Activated B cell treated with CpG ODN at 0.5 μM for 24 hours (primary cell): ENCODE data around the gene TELO2. TPM values are rescaled to one million over a fixed set of nuclear protein-coding genes. Genes with fewer than 3 reads are reported as not detected.

Experiments
- ATAC-seq: fragments of 200-7000 bp; cut with Tn5 transposase; one replicate; pipeline ENCODE4 v1.10.0; 2021; ENCODE audit warnings: low read depth, mild to moderate bottlenecking, moderate library complexity
- CTCF ChIA-PET: fragments of 350-600 bp; sonication (Branson Sonifier 250); formaldehyde crosslinking; loops from one replicate; lab custom pipeline; 2021; ENCODE audit warnings: antibody characterized with exemption; lab: Charles Lee
- POLR2A ChIA-PET: fragments of 350-600 bp; sonication (Branson Sonifier 250); formaldehyde crosslinking; loops from one replicate; lab custom pipeline; 2021; ENCODE audit warnings: antibody characterized with exemption; lab: Charles Lee
- DNase-seq: peaks from one replicate; pipeline ENCODE4 v3.0.0; 2022
- H3K27ac Mint-ChIP-seq: one replicate; pipeline ENCODE4 v1.8.0; 2020; ENCODE audit warnings: mixed read lengths
- H3K27me3 Mint-ChIP-seq: one replicate; pipeline ENCODE4 v1.8.0; 2021; ENCODE audit warnings: mixed read lengths
- H3K36me3 Mint-ChIP-seq: one replicate; pipeline ENCODE4 v1.8.0; 2021; ENCODE audit warnings: low read depth, mixed read lengths
- H3K4me1 Mint-ChIP-seq: one replicate; pipeline ENCODE4 v1.8.0; 2021; ENCODE audit warnings: mixed read lengths
- H3K4me3 Mint-ChIP-seq: one replicate; pipeline ENCODE4 v1.8.0; 2020; ENCODE audit warnings: mild to moderate bottlenecking, mixed read lengths
- H3K9me3 Mint-ChIP-seq: one replicate; pipeline ENCODE4 v1.8.0; 2020; ENCODE audit warnings: mixed read lengths
- intact Hi-C: fragments of 100-400 bp; cut with micrococcal nuclease; formaldehyde crosslinking; loops from one replicate; pipeline ENCODE4 v1.15.1; 2024
- total RNA-seq: library from RNA; stranded (reverse); gene quantifications from 2 replicates; pipeline ENCODE4 v1.2.3, GENCODE V29; 2022
- TF ChIP-seq, protein P1 (sequence below): fragments of 200-600 bp; IDR thresholded peaks from one replicate; pipeline ENCODE4 v1.8.0; 2022; ENCODE audit warnings: antibody characterized with exemption, mild to moderate bottlenecking

TELO2 gene
- total RNA-seq = 72.9 and 78.8 TPM in 2 replicates

DNA sequence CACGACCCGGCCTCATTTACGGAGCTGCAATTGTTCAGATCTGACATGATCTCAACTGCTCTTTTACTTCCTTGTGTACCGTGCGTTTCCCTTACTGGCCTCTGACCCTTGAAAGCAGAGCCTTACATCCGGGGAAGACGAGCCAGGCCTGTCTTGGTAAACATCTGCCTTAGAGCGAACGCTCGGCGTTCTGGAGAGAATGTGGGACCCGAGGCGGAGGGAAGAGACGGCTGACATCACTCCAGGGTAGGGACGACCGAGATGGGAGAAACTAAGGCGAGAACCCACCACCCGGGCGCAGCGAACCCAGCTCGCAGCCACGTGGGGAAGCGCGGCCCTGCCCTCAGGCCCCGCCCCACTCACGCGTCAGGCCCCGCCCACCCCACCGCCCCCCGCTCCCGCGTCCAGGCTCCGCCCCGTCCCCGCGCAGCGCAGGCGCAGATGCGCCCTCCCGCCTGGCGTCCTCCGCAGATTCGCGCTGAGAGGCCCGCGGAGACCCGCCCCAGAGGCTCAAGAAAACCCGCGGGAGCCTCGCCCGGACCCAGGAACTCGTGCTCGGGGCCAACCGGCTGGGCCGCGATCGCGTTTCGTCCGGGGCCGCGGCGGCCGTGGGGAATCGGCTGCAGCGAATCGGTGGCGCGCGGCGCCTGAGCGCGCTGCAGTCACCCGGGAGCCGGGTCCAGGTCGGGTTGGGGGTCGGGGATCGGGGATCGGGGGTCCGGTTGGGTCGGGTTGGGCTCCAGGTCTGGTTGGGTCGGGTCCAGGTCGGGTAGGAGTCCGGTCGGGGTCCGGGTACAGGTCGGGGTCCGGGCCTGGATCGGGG is at the start of gene TELO2:
Gene TELO2, plus strand, starts transcription at position 438 of the 823 bp plus-strand sequence. CDS start 922 bp downstream, outside the sequence.
- intact Hi-C loops = loop anchor here (1.0 kb wide), 4 partner anchors 13 to 73 kb away; partner anchors contain the start of genes CLCN7 and UQCC4
- Mint-ChIP-seq H3K27me3 (no peaks in the 10 kb centered on the region), H3K4me1 (peaks cover 18% of the 10 kb centered on the region), H3K9me3 (no peaks in the 10 kb centered on the region), H3K36me3 (peaks cover 26% of the 10 kb centered on the region), H3K4me3 (peak within 1 kb of the TSS; percentile 97), H3K27ac (peak within 1 kb of the TSS; percentile 100)
- ChIA-PET POLR2A (interaction anchor here (0.6 to 3.6 kb wide), 21 partner anchors 10 to 662 kb away, joined by 3 to 52 read pairs (median 6); partner anchors contain the start of genes CCDC154, RPS2, UNKL and UQCC4), CTCF (interaction anchor here (1.2 kb wide), 1 partner anchor 128 kb away, joined by 4 read pairs; no protein-coding TSS in a partner anchor)
- TF ChIP-seq, protein P1, sequence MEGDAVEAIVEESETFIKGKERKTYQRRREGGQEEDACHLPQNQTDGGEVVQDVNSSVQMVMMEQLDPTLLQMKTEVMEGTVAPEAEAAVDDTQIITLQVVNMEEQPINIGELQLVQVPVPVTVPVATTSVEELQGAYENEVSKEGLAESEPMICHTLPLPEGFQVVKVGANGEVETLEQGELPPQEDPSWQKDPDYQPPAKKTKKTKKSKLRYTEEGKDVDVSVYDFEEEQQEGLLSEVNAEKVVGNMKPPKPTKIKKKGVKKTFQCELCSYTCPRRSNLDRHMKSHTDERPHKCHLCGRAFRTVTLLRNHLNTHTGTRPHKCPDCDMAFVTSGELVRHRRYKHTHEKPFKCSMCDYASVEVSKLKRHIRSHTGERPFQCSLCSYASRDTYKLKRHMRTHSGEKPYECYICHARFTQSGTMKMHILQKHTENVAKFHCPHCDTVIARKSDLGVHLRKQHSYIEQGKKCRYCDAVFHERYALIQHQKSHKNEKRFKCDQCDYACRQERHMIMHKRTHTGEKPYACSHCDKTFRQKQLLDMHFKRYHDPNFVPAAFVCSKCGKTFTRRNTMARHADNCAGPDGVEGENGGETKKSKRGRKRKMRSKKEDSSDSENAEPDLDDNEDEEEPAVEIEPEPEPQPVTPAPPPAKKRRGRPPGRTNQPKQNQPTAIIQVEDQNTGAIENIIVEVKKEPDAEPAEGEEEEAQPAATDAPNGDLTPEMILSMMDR = no peak
- peak; percentile 92 for ATAC-seq
- peak; percentile 86 for DNase-seq

DNA sequence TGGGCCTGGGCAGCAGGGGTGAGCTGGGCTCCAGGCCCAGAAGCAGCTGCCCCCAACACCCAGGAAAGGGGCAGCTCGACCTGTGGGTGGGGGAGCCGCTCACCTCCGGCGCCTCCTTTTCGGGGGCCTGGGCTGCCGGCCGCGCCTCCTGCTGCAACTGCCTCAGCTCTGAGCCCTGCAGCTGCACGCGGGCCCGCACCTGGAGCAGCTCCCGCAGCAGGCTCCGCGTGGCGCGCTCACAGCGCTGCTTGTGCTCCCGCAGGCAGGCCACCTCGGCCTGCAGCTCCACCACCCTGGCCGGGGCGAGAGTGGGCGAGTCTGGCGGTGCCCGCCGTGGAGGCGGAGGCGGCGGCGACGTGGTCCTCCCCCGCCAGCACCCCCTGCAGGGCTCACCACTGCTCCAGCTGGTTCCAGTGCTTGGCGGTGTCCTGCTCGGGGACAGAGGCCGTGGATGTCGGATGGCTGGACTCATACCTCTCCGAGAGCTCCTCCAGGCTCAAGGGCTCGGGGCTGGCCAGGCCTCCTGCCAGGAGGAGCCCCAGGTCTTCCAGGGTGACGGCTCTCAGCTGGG is 49.7 kb upstream of the TELO2 start:
- ChIA-PET POLR2A (interaction anchor here (0.6 to 4.0 kb wide), 4 partner anchors 15 to 130 kb away, joined by 4 to 30 read pairs (median 13); partner anchors contain the start of genes TELO2 and UQCC4), CTCF (interaction anchor here (0.7 to 1.4 kb wide), 2 partner anchors 10 to 16 kb away, joined by 3 read pairs; no protein-coding TSS in a partner anchor)
- Mint-ChIP-seq H3K27ac (no peak overlapping the region), H3K4me1 (peaks cover 7% of the 10 kb centered on the region), H3K4me3 (no peak overlapping the region), H3K36me3 (peaks cover 15% of the 10 kb centered on the region), H3K27me3 (no peaks in the 10 kb centered on the region), H3K9me3 (no peaks in the 10 kb centered on the region)
- DNase-seq (no peak), ATAC-seq (no peak)
- TF ChIP-seq, protein P1 = no peak
- intact Hi-C loops = no loop called here

DNA sequence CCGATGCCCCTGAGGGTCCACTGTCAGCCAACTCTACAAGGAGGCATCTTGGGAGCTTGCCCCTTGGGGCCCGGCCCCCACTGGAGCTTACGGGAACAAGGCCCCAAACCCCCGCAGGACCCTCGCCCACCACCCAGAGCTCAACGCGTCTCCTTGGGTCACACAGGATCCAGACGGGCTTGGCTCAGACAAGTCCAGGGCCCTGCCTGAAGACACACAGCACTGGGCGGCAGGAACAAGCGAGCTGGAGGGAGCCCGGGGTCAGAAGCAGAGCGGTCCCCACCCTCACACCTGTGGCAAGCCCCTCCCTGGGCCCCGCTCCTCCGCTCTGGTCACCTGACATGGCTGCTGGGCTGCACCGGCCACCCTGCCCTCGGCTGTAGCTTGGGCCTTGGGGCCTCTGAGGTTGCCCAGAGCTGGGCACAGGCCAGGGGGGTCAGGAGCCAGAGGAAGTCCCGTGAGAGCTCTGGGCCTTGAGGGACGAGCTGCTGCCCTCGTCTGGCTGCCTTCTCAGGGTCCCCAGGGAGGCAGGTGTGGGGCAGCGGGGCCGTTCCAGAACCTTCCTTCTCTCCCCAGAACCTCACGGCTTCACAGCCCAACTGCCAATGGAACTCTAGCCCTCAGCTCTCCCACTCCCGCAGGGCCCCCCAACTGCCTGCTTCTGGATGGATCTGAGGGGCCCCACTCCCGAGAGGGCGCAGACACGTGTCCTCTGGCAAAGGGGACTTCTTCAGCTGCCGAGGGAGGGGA is 49.0 kb upstream of the TELO2 start, which contains the start of gene CCDC154:
Gene CCDC154, minus strand, starts transcription at position 577 of the 750 bp plus-strand sequence. Its CDS starts 234 bp downstream, at position 343.
- peak within 1 kb of the TSS; percentile 19 for H3K4me3 Mint-ChIP-seq

DNA sequence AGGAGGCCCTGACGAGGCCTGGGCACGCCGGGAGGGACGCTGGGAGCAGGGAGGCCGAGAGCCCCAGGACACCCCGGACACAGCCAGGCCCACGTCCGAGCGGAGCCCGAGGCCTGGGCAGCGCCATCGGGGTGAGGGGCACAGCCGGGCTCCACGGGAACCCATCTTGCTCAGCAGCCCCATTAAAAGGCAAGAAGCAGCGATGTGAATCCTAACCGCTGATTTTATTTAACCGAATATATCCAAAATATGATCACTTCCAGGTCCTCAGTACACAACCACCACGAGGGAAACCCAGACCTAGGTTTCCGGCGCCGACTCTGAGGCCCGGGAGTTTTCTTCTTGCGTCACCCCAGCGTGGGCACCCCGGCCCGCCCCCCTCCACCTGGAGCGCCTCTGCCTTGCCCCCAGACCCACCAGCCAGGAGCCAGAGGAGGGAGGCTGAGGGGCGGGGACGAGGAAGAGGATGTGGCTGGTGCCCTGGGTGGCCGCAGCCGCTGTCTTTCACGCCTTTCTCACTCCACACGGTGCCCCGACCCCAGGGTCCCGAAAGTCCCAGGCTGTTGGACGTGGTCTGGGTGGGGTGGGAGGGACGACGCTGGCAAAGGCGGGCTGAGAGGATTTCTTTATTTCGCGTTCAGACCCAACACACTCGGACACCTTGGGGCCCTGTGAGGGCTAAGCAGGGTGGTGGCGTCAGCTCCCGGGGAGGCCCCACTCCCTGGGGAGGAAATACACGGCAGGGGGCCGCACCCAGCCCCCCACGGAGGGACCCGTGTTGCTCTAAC is 48.2 kb upstream of the TELO2 start:
- no peak for DNase-seq
- intact Hi-C loops = loop anchor here (1.0 kb wide), 1 partner anchor 13 kb away; no protein-coding TSS in a partner anchor
- H3K36me3 Mint-ChIP-seq = peaks cover 27% of the 10 kb centered on the region
- ATAC-seq = peak; percentile 63
- H3K4me1 Mint-ChIP-seq = peaks cover 7% of the 10 kb centered on the region
- H3K4me3 Mint-ChIP-seq = peak overlapping the region; percentile 19
- TF ChIP-seq, protein P1 = no peak
- ChIA-PET CTCF (no interaction called here), POLR2A (interaction anchor here (1.2 to 3.8 kb wide), 5 partner anchors 12 to 66 kb away, joined by 3 to 30 read pairs (median 11); partner anchors contain the start of genes TELO2 and UQCC4)
- H3K27me3 Mint-ChIP-seq = no peaks in the 10 kb centered on the region
- H3K9me3 Mint-ChIP-seq = no peaks in the 10 kb centered on the region
- H3K27ac Mint-ChIP-seq = peak overlapping the region; percentile 50

More for the DNA sequence above, 49.0 kb upstream of the TELO2 start, which contains the start of gene CCDC154:
- DNase-seq = no peak
- Mint-ChIP-seq H3K36me3 (peaks cover 19% of the 10 kb centered on the region), H3K27me3 (no peaks in the 10 kb centered on the region), H3K27ac (peak within 1 kb of the TSS; percentile 50), H3K4me1 (peaks cover 7% of the 10 kb centered on the region), H3K9me3 (no peaks in the 10 kb centered on the region)
- ATAC-seq = no peak
- intact Hi-C loops = no loop called here
- TF ChIP-seq, protein P1 = no peak
- POLR2A ChIA-PET = interaction anchor here (1.0 to 4.0 kb wide), 5 partner anchors 15 to 65 kb away, joined by 3 to 30 read pairs (median 11); partner anchors contain the start of genes TELO2 and UQCC4
- CTCF ChIA-PET = interaction anchor here (0.7 to 1.4 kb wide), 2 partner anchors 11 to 17 kb away, joined by 3 read pairs; no protein-coding TSS in a partner anchor
